ENCODE results near the gene NEAT1. TPM values are rescaled to one million over a fixed set of nuclear protein-coding genes. Genes with fewer than 3 reads are reported as not detected.

NEAT1 gene
- total RNA-seq (1,000 to 10,000 TPM in 3 of 9 donors, 100 to 1,000 TPM in 4, 10 to 100 TPM in 2; 20.9 to 1,661 (median 217) TPM), polyA plus RNA-seq (1,000 to 10,000 TPM in 2 of 3 donors, 100 to 1,000 TPM in 1; 216 to 6,838 (median 2,645) TPM)
- long read RNA-seq, donor 1, full-length matches to known transcripts: 125 of 125 reads
- long read RNA-seq, donor 1, partial matches to known transcripts: 0 of 125 reads
- long read RNA-seq, donor 1, other reads (novel, unspliced or antisense): 0 of 125 reads
- long read RNA-seq, donor 2, full-length matches to known transcripts: 324 of 324 reads
- long read RNA-seq, donor 2, partial matches to known transcripts: 0 of 324 reads
- long read RNA-seq, donor 2, other reads (novel, unspliced or antisense): 0 of 324 reads
- long read RNA-seq, donor 3, full-length matches to known transcripts: 50 of 50 reads
- long read RNA-seq, donor 3, partial matches to known transcripts: 0 of 50 reads
- long read RNA-seq, donor 3, other reads (novel, unspliced or antisense): 0 of 50 reads
- long read RNA-seq, donor 4, full-length matches to known transcripts: 87 of 87 reads
- long read RNA-seq, donor 4, partial matches to known transcripts: 0 of 87 reads
- long read RNA-seq, donor 4, other reads (novel, unspliced or antisense): 0 of 87 reads
- long read RNA-seq, donor 5, full-length matches to known transcripts: 354 of 354 reads
- long read RNA-seq, donor 5, partial matches to known transcripts: 0 of 354 reads
- long read RNA-seq, donor 5, other reads (novel, unspliced or antisense): 0 of 354 reads
- long read RNA-seq, donor 6, full-length matches to known transcripts: 59 of 59 reads
- long read RNA-seq, donor 6, partial matches to known transcripts: 0 of 59 reads
- long read RNA-seq, donor 6, other reads (novel, unspliced or antisense): 0 of 59 reads
- long read RNA-seq, donor 7, full-length matches to known transcripts: 46 of 46 reads
- long read RNA-seq, donor 7, partial matches to known transcripts: 0 of 46 reads
- long read RNA-seq, donor 7, other reads (novel, unspliced or antisense): 0 of 46 reads
- long read RNA-seq, donor 8, full-length matches to known transcripts: 84 of 84 reads
- long read RNA-seq, donor 8, partial matches to known transcripts: 0 of 84 reads
- long read RNA-seq, donor 8, other reads (novel, unspliced or antisense): 0 of 84 reads
- long read RNA-seq, donor 9, full-length matches to known transcripts: 175 of 175 reads
- long read RNA-seq, donor 9, partial matches to known transcripts: 0 of 175 reads
- long read RNA-seq, donor 9, other reads (novel, unspliced or antisense): 0 of 175 reads
- long read RNA-seq, donor 10, full-length matches to known transcripts: 18 of 18 reads
- long read RNA-seq, donor 10, partial matches to known transcripts: 0 of 18 reads
- long read RNA-seq, donor 10, other reads (novel, unspliced or antisense): 0 of 18 reads

- peak; percentile 97 to 99 (median 98) for DNase-seq
- H3K4me1 ChIP-seq (replicated peaks in 1 of 2): peaks cover 39 to 53% of the 10 kb centered on the region in 2 donors
- H3K27me3 ChIP-seq: no peaks in the 10 kb centered on the region
- TF ChIP-seq CTCF (IDR thresholded peaks at IDR 0.05) (peak in 2 of 6 experiments; percentile 15 to 16), POLR2A (IDR thresholded peaks at IDR 0.05) (peak in 1 of 2 donors; percentile 100)
- intact Hi-C loops (cut with DNase I): loop anchor here in 1 of 2 donors (5.0 kb wide), 1 partner anchor 74 kb away; the partner anchor contains the start of gene MALAT1
- peaks cover 0 to 39% of the 10 kb centered on the region in 2 donors for H3K36me3 ChIP-seq (replicated peaks in 1 of 2)
- H3K9me3 ChIP-seq (replicated peaks in 1 of 3): no peaks in the 10 kb centered on the region
- WGBS, 4 donors: 3 to 14% (median 8%) methylated on average over 33 to 40 of the region's 40 CpGs
- peak within 1 kb of the TSS; percentile 91 to 100 (median 100) for H3K27ac ChIP-seq
- peak within 1 kb of the TSS; percentile 64 to 84 (median 82) for H3K4me3 ChIP-seq
These were observed at the start of gene NEAT1 for GRCh38 chr11:65422633-65423515. TSS of gene NEAT1 (plus strand) at chr11:65422798.

- Histone ChIP-seq H3K9me3 (replicated peaks in 1 of 3) (no peaks in the 10 kb centered on the region), H3K4me3 (no peak overlapping the region), H3K27ac (no peak overlapping the region), H3K36me3 (replicated peaks in 1 of 2) (no peaks in the 10 kb centered on the region), H3K27me3 (no peaks in the 10 kb centered on the region), H3K4me1 (replicated peaks in 1 of 2) (no peaks in the 10 kb centered on the region)
- DNase-seq: no peak
- intact Hi-C loops (cut with DNase I): loop anchor here (5.0 to 10.0 kb wide), 3 partner anchors 91 to 143 kb away; no protein-coding TSS in a partner anchor
- 82 to 91% (median 89%) methylated on average over 14 of the region's 14 CpGs for WGBS, 4 donors
- TF ChIP-seq POLR2A (IDR thresholded peaks at IDR 0.05) (no peak), CTCF (IDR thresholded peaks at IDR 0.05) (no peak)
These were observed 48.6 kb upstream of the NEAT1 start for GRCh38 chr11:65373839-65374580.

GRCh38 chr11:65375012-65375411, 47.6 kb upstream of the NEAT1 start:
- no peak for DNase-seq
- Histone ChIP-seq H3K27ac (no peak overlapping the region), H3K4me1 (replicated peaks in 1 of 2) (no peaks in the 10 kb centered on the region), H3K4me3 (no peak overlapping the region), H3K9me3 (replicated peaks in 1 of 3) (no peaks in the 10 kb centered on the region), H3K27me3 (no peaks in the 10 kb centered on the region), H3K36me3 (replicated peaks in 1 of 2) (no peaks in the 10 kb centered on the region)
- intact Hi-C loops (cut with DNase I): loop anchor here in 1 of 2 donors (10.0 kb wide), 2 partner anchors 90 to 140 kb away; no protein-coding TSS in a partner anchor
- TF ChIP-seq POLR2A (IDR thresholded peaks at IDR 0.05) (no peak), CTCF (IDR thresholded peaks at IDR 0.05) (no peak)
- 87 to 96% (median 91%) methylated on average over 8 of the region's 8 CpGs for WGBS, 4 donors
